Suprapubic skin (tissue), 4 donors: ENCODE measurements around the gene YY1AP1.
"Not testable (repeated sequence)": the region's sequence is repeated elsewhere in the genome, so short reads cannot be mapped to it uniquely, and the experiment has no call there.

Source experiments
- EP300 ChIP-seq: sonication (generic); formaldehyde crosslinking; IDR thresholded peaks from one replicate; pipeline ENCODE4 v1.6.1; 2017; ENCODE audit warnings: antibody characterized with exemption
- POLR2A ChIP-seq, 2 donors: fragments of 450-650 bp; IDR thresholded peaks; one replicate each; pipeline ENCODE4 v1.6.1; 2017; ENCODE audit warnings: antibody characterized with exemption in 2 of 2, mild to moderate bottlenecking in 2 of 2, moderate library complexity in 2 of 2
- POLR2AphosphoS5 ChIP-seq, 3 donors: sonication (generic); formaldehyde crosslinking; IDR thresholded peaks; one replicate each; pipeline ENCODE4 v1.6.1; 2017; ENCODE audit warnings: antibody characterized with exemption in 3 of 3
- TF ChIP-seq, protein P1 (sequence below), 2 donors: fragments of 200-600 bp in 1 of 2; fragments of 450-650 bp in 1 of 2; sonication (generic) in 1 of 2; IDR thresholded peaks; one replicate each; pipeline ENCODE4 v1.5.1; 2016 to 2019; ENCODE audit warnings: antibody characterized with exemption in 2 of 2, mild to moderate bottlenecking in 1 of 2, moderate library complexity in 1 of 2

DNA sequence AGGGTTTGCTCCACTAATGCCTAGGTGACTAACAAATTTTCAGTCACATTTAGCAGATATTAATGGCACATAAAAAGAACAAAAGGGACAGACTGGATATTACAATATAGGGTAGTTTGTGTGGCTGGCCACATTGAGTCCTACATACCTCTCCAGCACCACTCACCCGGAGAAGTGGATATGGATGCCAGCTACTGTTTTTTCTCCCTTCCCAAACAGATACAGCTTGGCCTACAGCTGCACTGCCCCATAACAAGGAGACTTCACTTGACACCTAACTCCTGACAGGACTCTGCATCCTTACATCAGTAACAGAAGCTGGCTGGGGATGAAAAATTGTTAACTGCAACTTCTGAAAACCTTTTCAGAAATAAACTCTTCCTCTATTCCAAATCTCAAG is 9.6 kb downstream of the YY1AP1 start:
- TF ChIP-seq, protein P1, sequence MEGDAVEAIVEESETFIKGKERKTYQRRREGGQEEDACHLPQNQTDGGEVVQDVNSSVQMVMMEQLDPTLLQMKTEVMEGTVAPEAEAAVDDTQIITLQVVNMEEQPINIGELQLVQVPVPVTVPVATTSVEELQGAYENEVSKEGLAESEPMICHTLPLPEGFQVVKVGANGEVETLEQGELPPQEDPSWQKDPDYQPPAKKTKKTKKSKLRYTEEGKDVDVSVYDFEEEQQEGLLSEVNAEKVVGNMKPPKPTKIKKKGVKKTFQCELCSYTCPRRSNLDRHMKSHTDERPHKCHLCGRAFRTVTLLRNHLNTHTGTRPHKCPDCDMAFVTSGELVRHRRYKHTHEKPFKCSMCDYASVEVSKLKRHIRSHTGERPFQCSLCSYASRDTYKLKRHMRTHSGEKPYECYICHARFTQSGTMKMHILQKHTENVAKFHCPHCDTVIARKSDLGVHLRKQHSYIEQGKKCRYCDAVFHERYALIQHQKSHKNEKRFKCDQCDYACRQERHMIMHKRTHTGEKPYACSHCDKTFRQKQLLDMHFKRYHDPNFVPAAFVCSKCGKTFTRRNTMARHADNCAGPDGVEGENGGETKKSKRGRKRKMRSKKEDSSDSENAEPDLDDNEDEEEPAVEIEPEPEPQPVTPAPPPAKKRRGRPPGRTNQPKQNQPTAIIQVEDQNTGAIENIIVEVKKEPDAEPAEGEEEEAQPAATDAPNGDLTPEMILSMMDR (IDR thresholded peaks at IDR 0.05) = not testable (repeated sequence)
- not testable (repeated sequence) for TF ChIP-seq POLR2A (IDR thresholded peaks at IDR 0.05); POLR2AphosphoS5 (IDR thresholded peaks at IDR 0.05); EP300
